Activated CD8-positive, alpha-beta memory T cell treated with anti-CD3 and anti-CD28 coated beads, Interleukin-2, amount 10 ng/mL, durations not matched to agents 7 days and 5 days (primary cell): ENCODE measurements around the gene GPAT2. TPM values are rescaled to one million over a fixed set of nuclear protein-coding genes. Genes with fewer than 3 reads are reported as not detected.
"Not testable (repeated sequence)": the region's sequence is repeated elsewhere in the genome, so short reads cannot be mapped to it uniquely, and the experiment has no call there.

Source experiments
- ATAC-seq: fragments of 150-1000 bp; cut with Tn5 transposase; one replicate; pipeline ENCODE4 v1.10.0; 2021; ENCODE audit warnings: moderate library complexity
- CTCF ChIA-PET: fragments of 350-600 bp; sonication (Branson Sonifier 250); formaldehyde crosslinking; loops from one replicate; lab custom pipeline; 2021; ENCODE audit warnings: antibody characterized with exemption; lab: Charles Lee
- DNase-seq: peaks from one replicate; pipeline ENCODE4 v3.0.0-alpha.2; 2020
- H3K27ac Mint-ChIP-seq: one replicate; pipeline ENCODE4 v1.8.0; 2021; ENCODE audit warnings: mild to moderate bottlenecking, mixed read lengths
- H3K27me3 Mint-ChIP-seq: one replicate; pipeline ENCODE4 v1.8.0; 2021; ENCODE audit warnings: mixed read lengths
- H3K36me3 Mint-ChIP-seq: one replicate; pipeline ENCODE4 v1.8.0; 2021; ENCODE audit warnings: mild to moderate bottlenecking, mixed read lengths
- H3K4me1 Mint-ChIP-seq: one replicate; pipeline ENCODE4 v1.8.0; 2021; ENCODE audit warnings: mixed read lengths
- H3K4me3 Mint-ChIP-seq: one replicate; pipeline ENCODE4 v1.8.0; 2021; ENCODE audit warnings: mild to moderate bottlenecking, moderate library complexity, mixed read lengths
- H3K9me3 Mint-ChIP-seq: one replicate; pipeline ENCODE4 v1.8.0; 2022; ENCODE audit warnings: low read depth, mixed read lengths
- total RNA-seq, 2 experiments: library from RNA; stranded (reverse); gene quantifications; one replicate each; pipeline ENCODE4 v1.2.3, GENCODE V29; 2021

Gene GPAT2
- total RNA-seq, 2 experiments from 2014 or later = 19.6 to 26.7 TPM

GRCh38 chr2:96009833-96010232 is 24.9 kb downstream of the GPAT2 start:
- CTCF ChIA-PET = interaction anchor here (0.5 to 2.7 kb wide), 3 partner anchors 9 to 97 kb away, joined by 3 to 17 read pairs (median 3); no protein-coding TSS in a partner anchor
- not testable (repeated sequence) for ATAC-seq, H3K4me1 Mint-ChIP-seq, DNase-seq, H3K36me3 Mint-ChIP-seq, H3K9me3 Mint-ChIP-seq
- Mint-ChIP-seq H3K27me3 (peaks cover 29% of the 10 kb centered on the region), H3K4me3 (peak overlapping the region; percentile 70), H3K27ac (peak overlapping the region; percentile 57)

GRCh38 chr2:96008051-96008450 is 26.7 kb downstream of the GPAT2 start:
- H3K36me3 Mint-ChIP-seq, DNase-seq, H3K9me3 Mint-ChIP-seq, H3K27ac Mint-ChIP-seq, H3K4me3 Mint-ChIP-seq, ATAC-seq, H3K4me1 Mint-ChIP-seq: not testable (repeated sequence)
- H3K27me3 Mint-ChIP-seq = peaks cover 34% of the 10 kb centered on the region
- CTCF ChIA-PET = interaction anchor here (1.1 to 2.7 kb wide), 2 partner anchors 15 to 109 kb away, joined by 3 to 17 read pairs; partner anchors contain the start of gene ADRA2B

GRCh38 chr2:96006248-96006647 is 28.5 kb downstream of the GPAT2 start:
- ATAC-seq, H3K4me1 Mint-ChIP-seq, H3K4me3 Mint-ChIP-seq, H3K9me3 Mint-ChIP-seq, DNase-seq, H3K36me3 Mint-ChIP-seq, H3K27ac Mint-ChIP-seq: not testable (repeated sequence)
- CTCF ChIA-PET = interaction anchor here (1.7 kb wide), 1 partner anchor 14 kb away, joined by 3 read pairs; no protein-coding TSS in a partner anchor
- peaks cover 38% of the 10 kb centered on the region for H3K27me3 Mint-ChIP-seq

- CTCF ChIA-PET = interaction anchor here (0.7 to 4.0 kb wide), 27 partner anchors 8 to 545 kb away, joined by 3 to 33 read pairs (median 6); partner anchors contain the start of genes ADRA2B, ASTL, CIAO1 and DUSP2
- DNase-seq (peak; percentile 70), ATAC-seq (peak; percentile 63)
- peak overlapping the region; percentile 81 for H3K4me3 Mint-ChIP-seq
- peaks cover 27% of the 10 kb centered on the region for H3K27me3 Mint-ChIP-seq
- peaks cover 11% of the 10 kb centered on the region for H3K4me1 Mint-ChIP-seq
- H3K27ac Mint-ChIP-seq = peak overlapping the region; percentile 91
- not testable (repeated sequence) for H3K36me3 Mint-ChIP-seq, H3K9me3 Mint-ChIP-seq
Observed at GRCh38 chr2:95992520-95993272, 42.0 kb downstream of the GPAT2 start.

- ATAC-seq = peak; percentile 48
- not testable (repeated sequence) for H3K9me3 Mint-ChIP-seq, H3K36me3 Mint-ChIP-seq
- peak; percentile 51 for DNase-seq
- Mint-ChIP-seq H3K27me3 (peaks cover 24% of the 10 kb centered on the region), H3K4me1 (peaks cover 11% of the 10 kb centered on the region), H3K4me3 (peak overlapping the region; percentile 70), H3K27ac (peak overlapping the region; percentile 78)
- CTCF ChIA-PET = interaction anchor here (0.7 to 4.0 kb wide), 26 partner anchors 9 to 546 kb away, joined by 3 to 33 read pairs (median 6); partner anchors contain the start of genes ADRA2B, ASTL, CIAO1 and DUSP2
Observed at GRCh38 chr2:95992102-95992501, 42.6 kb downstream of the GPAT2 start.

GRCh38 chr2:95991351-95992094 is 43.2 kb downstream of the GPAT2 start, which contains the start of gene ANKRD36C:
Gene ANKRD36C (minus strand): TSS chr2:95991824. CDS start chr2:95991708, 116 bp downstream.
- Mint-ChIP-seq H3K27ac (peak within 1 kb of the TSS; percentile 97), H3K27me3 (peaks cover 23% of the 10 kb centered on the region), H3K4me1 (peaks cover 11% of the 10 kb centered on the region), H3K4me3 (peak within 1 kb of the TSS; percentile 93)
- H3K9me3 Mint-ChIP-seq, H3K36me3 Mint-ChIP-seq: not testable (repeated sequence)
- ATAC-seq (peak; percentile 97), DNase-seq (peak; percentile 51)
- CTCF ChIA-PET = interaction anchor here (1.1 to 4.0 kb wide), 8 partner anchors 10 to 183 kb away, joined by 3 to 33 read pairs (median 14); partner anchors contain the start of genes ADRA2B, ASTL and DUSP2

- H3K4me3 Mint-ChIP-seq = peak overlapping the region; percentile 66
- H3K36me3 Mint-ChIP-seq, ATAC-seq, CTCF ChIA-PET, H3K9me3 Mint-ChIP-seq, H3K27ac Mint-ChIP-seq: not testable (repeated sequence)
- peak; percentile 43 for DNase-seq
- H3K4me1 Mint-ChIP-seq = peaks cover 11% of the 10 kb centered on the region
- H3K27me3 Mint-ChIP-seq = peaks cover 19% of the 10 kb centered on the region
Observed at GRCh38 chr2:95990884-95991283, 43.8 kb downstream of the GPAT2 start.

Other genes with a start within 250 kb of the GPAT2 start
- 100 to 1,000 TPM in 1 of 2 experiments, 10 to 100 TPM in 1; 58.8 to 132 TPM for gene ANKRD36C, start 43.1 kb downstream of the GPAT2 start, total RNA-seq
- gene ADRA2B, start 81.7 kb upstream of the GPAT2 start, total RNA-seq = under 1 TPM; 0.09 to 0.15 TPM
- gene ASTL, start 103.6 kb upstream of the GPAT2 start, total RNA-seq = 1 to 10 TPM; 1.9 to 6.4 TPM
- gene DUSP2, start 110.5 kb upstream of the GPAT2 start, total RNA-seq = 10 to 100 TPM; 32.0 to 53.6 TPM
- 100 to 1,000 TPM; 131 to 180 TPM for gene STARD7, start 173.9 kb upstream of the GPAT2 start, total RNA-seq
- 10 to 100 TPM; 32.7 to 36.9 TPM for gene TMEM127, start 231.1 kb upstream of the GPAT2 start, total RNA-seq
- gene CIAO1, start 231.3 kb upstream of the GPAT2 start, total RNA-seq = 10 to 100 TPM; 67.0 to 76.8 TPM